H1 (cell line): Measurements from ENCODE around the gene ZNF311. TPM values are rescaled to one million over a fixed set of nuclear protein-coding genes. Genes with fewer than 3 reads are reported as not detected.
A peak's percentile ranks its signal among the peaks of the same experiment; 100 is the strongest.

ENCODE experiments used
- ATF3 ChIP-seq: IDR thresholded peaks from 2 replicates; pipeline ENCODE4 v1.6.1; 2011; ENCODE audit warnings: low read depth, mild to moderate bottlenecking, low read length; ENCODE audit not compliant: insufficient read depth
- BACH1 ChIP-seq: IDR thresholded peaks from 2 replicates; pipeline ENCODE4 v1.6.1; 2012; ENCODE audit warnings: low read length, improper control_type of control experiment
- CBX5 ChIP-seq: fragments of 300-800, 300-1000 bp; sonication (generic); IDR thresholded peaks from 2 replicates; pipeline ENCODE4 v1.7.1; 2016; ENCODE audit warnings: antibody characterized with exemption, low read length, low read depth
- CTBP2 ChIP-seq: IDR thresholded peaks from 2 replicates; pipeline ENCODE4 v1.7.0; 2011; ENCODE audit warnings: borderline replicate concordance, mild to moderate bottlenecking, moderate library complexity, mixed read lengths, low read length; ENCODE audit not compliant: insufficient read depth, insufficient read length
- CTCF ChIP-seq, 3 experiments: IDR thresholded peaks; 1 replicate in 2 of 3; 2 replicates in 1 of 3; pipeline versions ENCODE4 v1.5.1 to v1.6.1; 2011; ENCODE audit warnings: low read length in 3 of 3, mild to moderate bottlenecking in 3 of 3, inconsistent platforms in 2 of 3, low read depth in 1 of 3, moderate library complexity in 1 of 3; ENCODE audit not compliant: insufficient read depth in 1 of 3; ENCODE audit errors: control extremely low read depth in 1 of 3
- EZH2 ChIP-seq: fragments of 200-600 bp; sonication (generic); IDR thresholded peaks from 2 replicates; pipeline ENCODE4 v1.7.1; 2012; ENCODE audit warnings: low read depth, mild to moderate bottlenecking, moderate library complexity, low read length, inconsistent platforms; ENCODE audit not compliant: severe bottlenecking
- FOSL1 ChIP-seq: IDR thresholded peaks from 2 replicates; pipeline ENCODE4 v1.6.1; 2011; ENCODE audit warnings: mild to moderate bottlenecking, low read depth, low read length, moderate library complexity; ENCODE audit not compliant: insufficient read depth
- GABPA ChIP-seq: IDR thresholded peaks from 2 replicates; pipeline ENCODE4 v1.6.1; 2011; ENCODE audit warnings: mild to moderate bottlenecking, low read length, moderate library complexity, borderline replicate concordance; ENCODE audit not compliant: insufficient read depth
- HDAC2 ChIP-seq, 2 experiments: fragments of 300-600 bp in 1 of 2; sonication (generic) in 1 of 2; IDR thresholded peaks; 2 replicates each; pipeline ENCODE4 v1.6.1; 2011 to 2012; ENCODE audit warnings: low read depth in 2 of 2, low read length in 2 of 2, mild to moderate bottlenecking in 2 of 2, moderate library complexity in 2 of 2, borderline replicate concordance in 1 of 2, inconsistent platforms in 1 of 2
- HDAC6 ChIP-seq: IDR thresholded peaks from one replicate; pipeline ENCODE4 v1.7.1; 2012; ENCODE audit warnings: low read depth, mild to moderate bottlenecking, inconsistent platforms, low read length, moderate library complexity
- JUN ChIP-seq: IDR thresholded peaks from 2 replicates; pipeline ENCODE4 v1.6.1; 2011; ENCODE audit warnings: low read depth, mild to moderate bottlenecking, improper control_type of control experiment, low read length
- JUND ChIP-seq: IDR thresholded peaks from 2 replicates; pipeline ENCODE4 v1.6.1; 2011; ENCODE audit warnings: mild to moderate bottlenecking, improper control_type of control experiment, low read length
- PHF8 ChIP-seq: fragments of 200-600 bp; sonication (generic); conservative IDR thresholded peaks from 2 replicates; pipeline ENCODE4 v1.7.1; 2012; ENCODE audit warnings: low read depth, mild to moderate bottlenecking, inconsistent platforms, low read length, moderate library complexity
- RBBP5 ChIP-seq: IDR thresholded peaks from 2 replicates; pipeline ENCODE4 v1.7.1; 2012; ENCODE audit warnings: low read depth, mild to moderate bottlenecking, inconsistent platforms, low read length, moderate library complexity, borderline replicate concordance
- SAP30 ChIP-seq: fragments of 300-600 bp; sonication (generic); IDR thresholded peaks from 2 replicates; pipeline ENCODE4 v1.7.1; 2012; ENCODE audit warnings: low read length, moderate library complexity, mild to moderate bottlenecking, inconsistent platforms; ENCODE audit not compliant: insufficient read depth, insufficient replicate concordance
- SIRT6 ChIP-seq: IDR thresholded peaks from one replicate; pipeline ENCODE4 v1.7.1; 2012; ENCODE audit warnings: low read length, inconsistent platforms
- SIX5 ChIP-seq: IDR thresholded peaks from 2 replicates; pipeline ENCODE4 v1.6.1; 2011; ENCODE audit warnings: mild to moderate bottlenecking, low read depth, low read length
- SP2 ChIP-seq: IDR thresholded peaks from 2 replicates; pipeline ENCODE4 v1.6.1; 2012; ENCODE audit warnings: mild to moderate bottlenecking, low read length, inconsistent platforms
- SP4 ChIP-seq: IDR thresholded peaks from 2 replicates; pipeline ENCODE4 v1.6.1; 2012; ENCODE audit warnings: low read length, inconsistent platforms
- SUZ12 ChIP-seq: fragments of 200-600 bp; sonication (generic); IDR thresholded peaks from 2 replicates; pipeline ENCODE4 v1.6.1; 2012; ENCODE audit warnings: mild to moderate bottlenecking, inconsistent platforms, low read length, moderate library complexity, mixed read lengths
- TBP ChIP-seq: IDR thresholded peaks from 2 replicates; pipeline ENCODE4 v1.6.1; 2011; ENCODE audit warnings: low read depth, low read length, improper control_type of control experiment
- polyA plus RNA-seq, 7 experiments: library from polyadenylated mRNA; depleted of rRNA in 3 of 7; stranded (reverse) in 5 of 7; unstranded in 2 of 7; fragments of >200 nt in 5 of 7; fragments of 200-250 nt in 2 of 7; gene quantifications; 1 replicate in 5 of 7; 2 replicates in 1 of 7; 4 replicates in 1 of 7; pipeline versions ENCODE4 v1.2.1 to v1.2.3, GENCODE V29; 2011 to 2013; ENCODE audit warnings: missing spikeins in 2 of 7, mixed read lengths in 2 of 7
- total RNA-seq: library from RNA; stranded (reverse); fragmentation: NEBNext Ultra II Directional; extraction: Animal tissue kit (Norgen Biotek cat#: 25700); gene quantifications from 2 replicates; pipeline ENCODE4 v1.2.1, GENCODE V29; 2021

ZNF311 gene
- total and polyA plus RNA-seq, 2 of the 8 experiments (the other 6 are each of a cell fraction or from before 2014, with no cell fraction given) = 1.9 to 4.2 TPM

GRCh38 chr6:29005183-29005885, at the start of gene ZNF311 (continued):
- TF ChIP-seq HDAC6 = no peak
- TF ChIP-seq CBX5 = no peak
- peak; percentile 78 for TF ChIP-seq TBP
- no peak for TF ChIP-seq ATF3
- TF ChIP-seq SIX5 = no peak
- TF ChIP-seq FOSL1 = no peak
- no peak for TF ChIP-seq CTBP2
- no peak for TF ChIP-seq SIRT6
- TF ChIP-seq CTCF (IDR thresholded peaks at IDR 0.05; ENCODE audit: control extremely low read depth in 1 of 3, insufficient read depth in 1 of 3, low read depth in 1 of 3, low read length in 3 of 3) = no peak
- no peak for TF ChIP-seq JUN
- no peak for TF ChIP-seq BACH1
- TF ChIP-seq SP4 = no peak
- TF ChIP-seq JUND = no peak
- no peak for TF ChIP-seq HDAC2 (IDR thresholded peaks at IDR 0.05; ENCODE audit: borderline replicate concordance in 1 of 2, low read depth in 2 of 2, low read length in 2 of 2)
- no peak for TF ChIP-seq SAP30
- TF ChIP-seq SUZ12 = no peak
- 0 out of 2 replicates have a peak, but pooled peaks have one; percentile 67 for TF ChIP-seq RBBP5
- no peak for TF ChIP-seq GABPA
- no peak for TF ChIP-seq EZH2
- TF ChIP-seq PHF8 = peak; percentile 84; the same call in 1 of the 2 replicates
- peak; percentile 36; the same call in 1 of the 2 replicates for TF ChIP-seq SP2
